Activated CD8-positive, alpha-beta memory T cell treated with anti-CD3 and anti-CD28 coated beads, Interleukin-2, amount 10 ng/mL, durations not matched to agents 7 days and 5 days (primary cell): Measurements from ENCODE around the gene UXS1. TPM values are rescaled to one million over a fixed set of nuclear protein-coding genes. Genes with fewer than 3 reads are reported as not detected.
A peak's percentile ranks its signal among the peaks of the same experiment; 100 is the strongest.

ENCODE experiments used
- ATAC-seq: fragments of 150-1000 bp; cut with Tn5 transposase; one replicate; pipeline ENCODE4 v1.10.0; 2021; ENCODE audit warnings: moderate library complexity
- CTCF ChIA-PET: fragments of 350-600 bp; sonication (Branson Sonifier 250); formaldehyde crosslinking; loops from one replicate; lab custom pipeline; 2021; ENCODE audit warnings: antibody characterized with exemption; lab: Charles Lee
- DNase-seq: peaks from one replicate; pipeline ENCODE4 v3.0.0-alpha.2; 2020
- H3K27ac Mint-ChIP-seq: one replicate; pipeline ENCODE4 v1.8.0; 2021; ENCODE audit warnings: mild to moderate bottlenecking, mixed read lengths
- H3K27me3 Mint-ChIP-seq: one replicate; pipeline ENCODE4 v1.8.0; 2021; ENCODE audit warnings: mixed read lengths
- H3K36me3 Mint-ChIP-seq: one replicate; pipeline ENCODE4 v1.8.0; 2021; ENCODE audit warnings: mild to moderate bottlenecking, mixed read lengths
- H3K4me1 Mint-ChIP-seq: one replicate; pipeline ENCODE4 v1.8.0; 2021; ENCODE audit warnings: mixed read lengths
- H3K4me3 Mint-ChIP-seq: one replicate; pipeline ENCODE4 v1.8.0; 2021; ENCODE audit warnings: mild to moderate bottlenecking, moderate library complexity, mixed read lengths
- H3K9me3 Mint-ChIP-seq: one replicate; pipeline ENCODE4 v1.8.0; 2022; ENCODE audit warnings: low read depth, mixed read lengths
- total RNA-seq, 2 experiments: library from RNA; stranded (reverse); gene quantifications; one replicate each; pipeline ENCODE4 v1.2.3, GENCODE V29; 2021

The UXS1 gene
- total RNA-seq, 2 experiments from 2014 or later = 90.0 to 115 TPM

- Mint-ChIP-seq H3K4me3 (no peak overlapping the region), H3K4me1 (peaks cover 55% of the 10 kb centered on the region), H3K36me3 (peaks cover 26% of the 10 kb centered on the region), H3K27me3 (no peaks in the 10 kb centered on the region), H3K9me3 (no peaks in the 10 kb centered on the region), H3K27ac (peak overlapping the region; percentile 40)
- no peak for DNase-seq
- CTCF ChIA-PET = interaction anchor here (0.6 to 1.3 kb wide), 2 partner anchors 28 to 417 kb away, joined by 3 to 4 read pairs; no protein-coding TSS in a partner anchor
- no peak for ATAC-seq
Observed at GRCh38 chr2:106165029-106165428, 29.1 kb downstream of the UXS1 start.

DNA sequence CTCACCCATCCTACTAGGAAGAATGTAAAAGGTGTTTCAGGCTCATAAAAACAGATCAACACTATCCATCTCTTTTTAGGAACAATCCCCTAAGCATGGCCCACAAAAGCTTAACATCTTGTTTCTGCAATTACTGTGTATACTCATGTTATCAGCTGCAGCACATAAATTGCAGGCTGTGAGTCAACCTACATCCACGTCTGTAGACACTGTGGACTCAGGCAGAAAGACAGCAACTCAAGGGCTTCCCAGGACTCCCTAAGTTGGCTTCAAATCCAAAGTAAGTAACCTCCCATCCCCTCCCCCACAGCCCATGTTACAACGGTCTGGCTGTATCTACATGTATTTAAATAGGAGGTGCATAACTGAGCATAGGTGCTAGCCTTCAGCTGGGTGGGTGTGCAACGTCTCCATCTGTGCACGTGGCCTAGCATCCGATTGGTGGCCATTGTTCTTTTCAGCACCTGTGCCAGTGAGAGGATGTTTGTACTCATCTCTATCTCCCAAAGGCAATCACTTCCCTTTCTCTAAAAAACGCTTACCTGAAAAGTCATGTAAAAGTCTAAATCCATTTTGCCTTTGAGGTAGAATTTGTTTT lies 30.1 kb downstream of the UXS1 start:
- Mint-ChIP-seq H3K27ac (peak overlapping the region; percentile 16), H3K27me3 (no peaks in the 10 kb centered on the region), H3K4me1 (peaks cover 59% of the 10 kb centered on the region), H3K4me3 (no peak overlapping the region), H3K36me3 (peaks cover 33% of the 10 kb centered on the region), H3K9me3 (no peaks in the 10 kb centered on the region)
- DNase-seq (no peak), ATAC-seq (no peak)
- CTCF ChIA-PET = interaction anchor here (1.1 kb wide), 1 partner anchor 10 kb away, joined by 3 read pairs; no protein-coding TSS in a partner anchor

DNA sequence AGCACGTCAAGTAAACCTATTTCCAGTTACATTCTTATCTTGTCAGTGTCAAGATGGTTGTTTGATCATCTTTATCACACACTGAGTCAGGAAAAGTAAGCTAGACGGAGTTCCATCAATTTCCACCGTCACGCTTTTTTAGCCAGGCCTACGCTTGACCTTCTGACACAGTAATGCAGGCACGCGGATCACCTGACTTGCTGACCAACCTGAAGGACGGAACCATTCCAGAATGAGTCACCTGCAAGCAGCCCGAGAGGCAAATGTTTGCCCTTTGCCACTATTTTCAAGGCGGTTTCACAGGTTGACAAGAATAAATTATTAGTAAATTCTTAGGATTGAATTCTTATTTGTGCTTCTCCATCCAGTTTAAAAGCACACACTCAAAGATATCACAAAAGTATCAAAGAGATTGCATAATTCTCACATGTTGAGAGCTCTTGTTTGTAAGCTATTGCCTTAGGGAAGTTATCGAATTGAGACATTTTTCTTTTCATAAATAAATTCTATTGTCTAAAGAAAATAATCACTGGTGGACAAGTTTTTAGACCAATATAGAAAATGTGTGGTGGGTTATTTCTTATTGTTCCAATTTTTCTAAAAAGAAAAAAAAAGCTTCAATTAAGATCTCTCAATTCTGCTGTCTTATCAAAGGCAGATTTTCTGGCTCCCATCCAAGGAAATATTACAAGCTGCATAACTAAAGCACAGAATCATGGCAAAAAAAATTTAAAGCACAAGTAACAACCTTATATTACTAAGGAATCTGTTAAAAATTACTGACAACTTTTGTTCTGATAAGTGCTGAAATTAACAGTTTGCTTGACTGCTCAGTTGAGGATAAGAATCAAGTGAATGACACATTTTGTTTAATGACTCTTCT lies 31.9 kb downstream of the UXS1 start:
- H3K27ac Mint-ChIP-seq = peak overlapping the region; percentile 100
- H3K36me3 Mint-ChIP-seq = peaks cover 50% of the 10 kb centered on the region
- CTCF ChIA-PET = interaction anchor here (6.0 kb wide), 1 partner anchor 15 kb away, joined by 45 read pairs; no protein-coding TSS in a partner anchor

GRCh38 chr2:106161341-106161740 lies 32.8 kb downstream of the UXS1 start:
- Mint-ChIP-seq H3K4me3 (peak overlapping the region; percentile 94), H3K4me1 (peaks cover 73% of the 10 kb centered on the region), H3K9me3 (no peaks in the 10 kb centered on the region), H3K36me3 (peaks cover 55% of the 10 kb centered on the region), H3K27me3 (no peaks in the 10 kb centered on the region), H3K27ac (peak overlapping the region; percentile 100)
- CTCF ChIA-PET = interaction anchor here (0.7 to 6.0 kb wide), 6 partner anchors 12 to 68 kb away, joined by 3 to 45 read pairs (median 4); no protein-coding TSS in a partner anchor
- no peak for ATAC-seq
- no peak for DNase-seq

More for the DNA sequence above, 31.9 kb downstream of the UXS1 start:
- Mint-ChIP-seq H3K27me3 (no peaks in the 10 kb centered on the region), H3K9me3 (no peaks in the 10 kb centered on the region), H3K4me3 (no peak overlapping the region), H3K4me1 (peaks cover 69% of the 10 kb centered on the region)
- DNase-seq (no peak), ATAC-seq (no peak)

- Mint-ChIP-seq H3K27me3 (no peaks in the 10 kb centered on the region), H3K9me3 (peaks cover under 1% of the 10 kb centered on the region), H3K36me3 (peaks cover 59% of the 10 kb centered on the region), H3K4me1 (peaks cover 76% of the 10 kb centered on the region), H3K27ac (peak overlapping the region; percentile 100), H3K4me3 (peak overlapping the region; percentile 94)
- DNase-seq (peak; percentile 75), ATAC-seq (peak; percentile 66)
- CTCF ChIA-PET = interaction anchor here (0.7 to 6.0 kb wide), 14 partner anchors 13 to 377 kb away, joined by 3 to 45 read pairs (median 3); no protein-coding TSS in a partner anchor
Observed at GRCh38 chr2:106160786-106161261, 33.3 kb downstream of the UXS1 start.

GRCh38 chr2:106159866-106160785 lies 34.0 kb downstream of the UXS1 start:
- H3K27ac Mint-ChIP-seq = peak overlapping the region; percentile 100
- CTCF ChIA-PET = interaction anchor here (0.7 to 6.0 kb wide), 16 partner anchors 12 to 400 kb away, joined by 3 to 45 read pairs (median 3); no protein-coding TSS in a partner anchor
- DNase-seq = peak; percentile 84

GRCh38 chr2:106158871-106159270 lies 35.2 kb downstream of the UXS1 start:
- Mint-ChIP-seq H3K36me3 (peaks cover 70% of the 10 kb centered on the region), H3K4me1 (peaks cover 79% of the 10 kb centered on the region), H3K9me3 (peaks cover 12% of the 10 kb centered on the region), H3K4me3 (peak overlapping the region; percentile 94), H3K27me3 (no peaks in the 10 kb centered on the region), H3K27ac (peak overlapping the region; percentile 100)
- CTCF ChIA-PET = interaction anchor here (1.2 to 6.0 kb wide), 4 partner anchors 11 to 45 kb away, joined by 3 to 45 read pairs (median 4); no protein-coding TSS in a partner anchor
- ATAC-seq (peak; percentile 6), DNase-seq (peak; percentile 69)

More at GRCh38 chr2:106159866-106160785, 34.0 kb downstream of the UXS1 start:
- Mint-ChIP-seq H3K9me3 (peaks cover 7% of the 10 kb centered on the region), H3K4me1 (peaks cover 80% of the 10 kb centered on the region), H3K4me3 (peak overlapping the region; percentile 94), H3K36me3 (peaks cover 66% of the 10 kb centered on the region), H3K27me3 (no peaks in the 10 kb centered on the region)
- ATAC-seq = peak; percentile 81

DNA sequence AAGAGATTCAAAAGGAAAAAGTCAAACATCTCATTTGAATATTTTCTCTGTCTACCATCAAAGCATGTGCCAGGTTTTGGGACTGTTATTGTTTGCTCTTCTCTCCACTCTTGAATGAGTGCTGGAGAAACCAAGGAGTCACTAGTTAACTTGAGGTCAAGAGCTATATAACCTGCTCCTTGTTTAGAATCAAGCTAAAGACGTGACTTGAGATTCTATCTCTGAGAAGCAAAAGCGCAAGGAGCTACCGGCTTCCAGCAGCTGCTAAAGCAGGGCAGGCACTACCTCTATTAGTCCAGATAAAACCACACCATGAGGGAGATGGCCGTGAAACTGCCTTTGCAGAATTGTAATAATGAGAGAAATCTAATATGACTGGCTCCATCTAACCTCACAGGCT lies 36.0 kb downstream of the UXS1 start:
- CTCF ChIA-PET = interaction anchor here (1.7 to 6.0 kb wide), 3 partner anchors 10 to 45 kb away, joined by 3 to 45 read pairs (median 4); no protein-coding TSS in a partner anchor
- peak overlapping the region; percentile 94 for H3K4me3 Mint-ChIP-seq
- peaks cover 82% of the 10 kb centered on the region for H3K4me1 Mint-ChIP-seq
- H3K27me3 Mint-ChIP-seq = no peaks in the 10 kb centered on the region
- ATAC-seq = no peak
- no peak for DNase-seq
- peak overlapping the region; percentile 100 for H3K27ac Mint-ChIP-seq
- H3K36me3 Mint-ChIP-seq = peaks cover 72% of the 10 kb centered on the region
- peaks cover 19% of the 10 kb centered on the region for H3K9me3 Mint-ChIP-seq

DNA sequence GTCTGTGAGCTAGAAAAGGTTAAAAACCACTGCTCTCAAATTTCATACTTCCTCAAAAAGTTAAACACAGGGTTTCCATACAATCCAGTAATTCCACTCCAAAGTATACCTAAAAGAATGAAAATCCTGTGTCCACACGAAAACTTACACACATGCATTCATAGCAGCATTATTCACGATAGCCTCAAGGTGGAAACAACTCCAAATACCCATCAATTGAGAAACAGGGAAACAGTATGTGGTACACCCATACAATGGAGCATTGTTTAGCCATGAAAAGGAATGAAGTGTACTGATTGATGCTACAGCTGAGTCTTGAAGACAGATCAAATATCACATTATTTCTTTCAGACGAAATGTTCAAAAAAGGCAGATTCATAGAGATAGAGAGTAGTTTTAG lies 36.7 kb downstream of the UXS1 start:
- Mint-ChIP-seq H3K4me1 (peaks cover 82% of the 10 kb centered on the region), H3K4me3 (peak overlapping the region; percentile 94), H3K36me3 (peaks cover 73% of the 10 kb centered on the region), H3K9me3 (peaks cover 24% of the 10 kb centered on the region), H3K27ac (peak overlapping the region; percentile 70), H3K27me3 (no peaks in the 10 kb centered on the region)
- CTCF ChIA-PET = interaction anchor here (1.4 to 6.0 kb wide), 3 partner anchors 10 to 53 kb away, joined by 3 to 45 read pairs (median 4); no protein-coding TSS in a partner anchor
- no peak for ATAC-seq
- DNase-seq = no peak

- DNase-seq (no peak), ATAC-seq (no peak)
- peaks cover 26% of the 10 kb centered on the region for H3K9me3 Mint-ChIP-seq
- no peak overlapping the region for H3K4me3 Mint-ChIP-seq
- CTCF ChIA-PET = interaction anchor here (1.4 to 6.0 kb wide), 4 partner anchors 9 to 52 kb away, joined by 3 to 45 read pairs (median 4); no protein-coding TSS in a partner anchor
- H3K36me3 Mint-ChIP-seq = peaks cover 78% of the 10 kb centered on the region
- peaks cover 80% of the 10 kb centered on the region for H3K4me1 Mint-ChIP-seq
- H3K27me3 Mint-ChIP-seq = no peaks in the 10 kb centered on the region
- H3K27ac Mint-ChIP-seq = no peak overlapping the region
Observed at GRCh38 chr2:106156305-106157296, 37.5 kb downstream of the UXS1 start.

GRCh38 chr2:106153781-106154180 lies 40.3 kb downstream of the UXS1 start:
- no peak for ATAC-seq
- H3K4me3 Mint-ChIP-seq = no peak overlapping the region
- peaks cover 82% of the 10 kb centered on the region for H3K4me1 Mint-ChIP-seq

More at GRCh38 chr2:106153781-106154180, 40.3 kb downstream of the UXS1 start:
- Mint-ChIP-seq H3K36me3 (peaks cover 95% of the 10 kb centered on the region), H3K9me3 (peaks cover 26% of the 10 kb centered on the region), H3K27ac (peak overlapping the region; percentile 20), H3K27me3 (no peaks in the 10 kb centered on the region)
- CTCF ChIA-PET = no interaction called here
- DNase-seq = no peak
